ENCODE measurements around the gene PDS5B.
A peak's percentile ranks its signal among the peaks of the same experiment; 100 is the strongest.
"Not testable (repeated sequence)": the region's sequence is repeated elsewhere in the genome, so short reads cannot be mapped to it uniquely, and the experiment has no call there.

PDS5B gene

GRCh38 chr13:32586080-32586900, at the start of gene PDS5B:
TSS of gene PDS5B (plus strand) at chr13:32586452. CDS start at chr13:32648773, 62,321 bp downstream.
- DNase-seq, result peak; percentile 75

GRCh38 chr13:32537580-32538142, 48.6 kb upstream of the PDS5B start:
- no peak for DNase-seq

- DNase-seq, result no peak
Measured at GRCh38 chr13:32538143-32538620, 48.1 kb upstream of the PDS5B start.

- DNase-seq, result peak; percentile 62
Measured at GRCh38 chr13:32538621-32539246, 47.5 kb upstream of the PDS5B start, which contains the start of gene N4BP2L2. TSS of gene N4BP2L2 (minus strand) at chr13:32538795. CDS start at chr13:32537027, 1,768 bp downstream.

GRCh38 chr13:32542221-32542620, 44.0 kb upstream of the PDS5B start:
- no peak for DNase-seq

- DNase-seq, result no peak
Measured at GRCh38 chr13:32545083-32545482, 41.2 kb upstream of the PDS5B start.

- no peak for DNase-seq
Measured at GRCh38 chr13:32548837-32549236, 37.4 kb upstream of the PDS5B start.

GRCh38 chr13:32549788-32550187, 36.5 kb upstream of the PDS5B start:
- no peak for DNase-seq

- no peak for DNase-seq
Measured at GRCh38 chr13:32553720-32554119, 32.5 kb upstream of the PDS5B start.

GRCh38 chr13:32555613-32556012, 30.6 kb upstream of the PDS5B start:
- DNase-seq, result no peak

GRCh38 chr13:32560842-32561241, 25.4 kb upstream of the PDS5B start:
- DNase-seq, result not testable (repeated sequence)

- not testable (repeated sequence) for DNase-seq
Measured at GRCh38 chr13:32575687-32576086, 10.6 kb upstream of the PDS5B start.

- no peak for DNase-seq
Measured at GRCh38 chr13:32577032-32577431, 9.2 kb upstream of the PDS5B start.

- no peak for DNase-seq
Measured at GRCh38 chr13:32581177-32581786, 5.0 kb upstream of the PDS5B start.

- no peak for DNase-seq
Measured at GRCh38 chr13:32582281-32582680, 4.0 kb upstream of the PDS5B start.

- DNase-seq, result no peak
Measured at GRCh38 chr13:32582991-32583390, 3.3 kb upstream of the PDS5B start.

GRCh38 chr13:32585550-32586079, 637 bp upstream of the PDS5B start:
- no peak for DNase-seq

GRCh38 chr13:32587011-32587810, 959 bp downstream of the PDS5B start:
- DNase-seq, result no peak

GRCh38 chr13:32587811-32588170, 1.5 kb downstream of the PDS5B start:
- DNase-seq, result no peak

GRCh38 chr13:32588736-32589135, 2.5 kb downstream of the PDS5B start:
- no peak for DNase-seq

- DNase-seq, result no peak
Measured at GRCh38 chr13:32589471-32589870, 3.2 kb downstream of the PDS5B start.

- no peak for DNase-seq
Measured at GRCh38 chr13:32590266-32590665, 4.0 kb downstream of the PDS5B start.
